Measurements from ENCODE around the gene TNIK.

GRCh38 chr3:171443211-171443957 is 16.8 kb downstream of the TNIK start:
- TF ChIP-seq POU2F2 (IDR thresholded peaks at IDR 0.05; ENCODE audit: low read depth, low read length) (no peak), POLR2AphosphoS5 (IDR thresholded peaks at IDR 0.05; ENCODE audit: low read depth, low read length) (no peak), POLR2A (IDR thresholded peaks at IDR 0.05; ENCODE audit: low read depth, low read length) (no peak), TAF1 (IDR thresholded peaks at IDR 0.05; ENCODE audit: low read depth, low read length) (no peak), SPI1 (IDR thresholded peaks at IDR 0.05; ENCODE audit: low read depth, low read length) (no peak), PAX5 (IDR thresholded peaks at IDR 0.05; ENCODE audit: insufficient read depth, low read length, severe bottlenecking) (no peak)

Data from GM12891 (cell line).